Endothelial cell of umbilical vein (primary cell): ENCODE results near the gene LRFN2.

Experiments used
- CTCF ChIP-seq, 2 donors: IDR thresholded peaks; 1 replicate in 1 of 2; 2 replicates in 1 of 2; pipeline ENCODE4 v1.5.1; 2011; ENCODE audit warnings: low read length in 2 of 2, mild to moderate bottlenecking in 2 of 2, moderate library complexity in 2 of 2, control low read depth in 1 of 2, inconsistent platforms in 1 of 2, low read depth in 1 of 2; ENCODE audit not compliant: insufficient read depth in 1 of 2; ENCODE audit errors: extremely low read depth in 1 of 2
- FOS ChIP-seq: IDR thresholded peaks from 2 replicates; pipeline ENCODE4 v1.6.1; 2011; ENCODE audit warnings: mild to moderate bottlenecking, low read length, moderate library complexity, borderline replicate concordance; ENCODE audit not compliant: insufficient read depth
- MAX ChIP-seq: IDR thresholded peaks from 2 replicates; pipeline ENCODE4 v1.6.1; 2011; ENCODE audit not compliant: insufficient read depth, insufficient read length
- POLR2A ChIP-seq: IDR thresholded peaks from 2 replicates; pipeline ENCODE4 v1.6.1; 2012; ENCODE audit warnings: low read depth, mild to moderate bottlenecking, control low read depth, low read length
- POLR2AphosphoS5 ChIP-seq: IDR thresholded peaks from 2 replicates; pipeline ENCODE4 v1.6.1; 2012; ENCODE audit warnings: low read depth, mild to moderate bottlenecking, control low read depth, low read length, moderate library complexity; ENCODE audit not compliant: insufficient read depth

GRCh38 chr6:40419946-40420728 lies 167.0 kb downstream of the LRFN2 start:
- TF ChIP-seq CTCF (IDR thresholded peaks at IDR 0.05; ENCODE audit: extremely low read depth in 1 of 2, insufficient read depth in 1 of 2, low read depth in 1 of 2, low read length in 2 of 2) (no peak), POLR2A (no peak), POLR2AphosphoS5 (no peak), FOS (no peak), MAX (no peak)
